HG02759 (cell line): ENCODE measurements around the gene NSDHL.

ENCODE experiments used
- ATAC-seq: cut with Tn5 transposase; IDR thresholded peaks from one replicate; pipeline ENCODE4 v1.9.1; 2021; ENCODE audit warnings: mild to moderate bottlenecking, moderate library complexity; ENCODE audit not compliant: unreplicated experiment

Gene NSDHL

DNA sequence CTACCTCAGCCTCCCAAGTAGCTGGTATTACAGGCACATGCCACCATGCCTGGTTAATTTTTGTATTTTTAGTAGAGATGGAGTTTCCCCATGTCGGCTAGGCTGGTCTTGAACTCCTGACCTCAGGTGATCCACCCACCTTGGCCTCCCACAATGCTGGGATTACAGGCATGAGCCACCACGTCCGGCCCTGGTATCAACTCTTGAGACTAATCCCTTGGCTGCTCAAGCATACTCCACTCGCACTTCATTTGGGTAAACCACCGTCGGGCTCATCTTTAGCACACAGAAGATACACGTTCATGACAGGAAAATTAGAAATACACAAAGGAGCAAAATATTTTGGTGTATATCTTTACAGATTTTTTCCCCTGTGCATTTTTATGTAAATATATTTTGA, 79.2 kb downstream of the NSDHL start:
- ATAC-seq = peak; percentile 90

DNA sequence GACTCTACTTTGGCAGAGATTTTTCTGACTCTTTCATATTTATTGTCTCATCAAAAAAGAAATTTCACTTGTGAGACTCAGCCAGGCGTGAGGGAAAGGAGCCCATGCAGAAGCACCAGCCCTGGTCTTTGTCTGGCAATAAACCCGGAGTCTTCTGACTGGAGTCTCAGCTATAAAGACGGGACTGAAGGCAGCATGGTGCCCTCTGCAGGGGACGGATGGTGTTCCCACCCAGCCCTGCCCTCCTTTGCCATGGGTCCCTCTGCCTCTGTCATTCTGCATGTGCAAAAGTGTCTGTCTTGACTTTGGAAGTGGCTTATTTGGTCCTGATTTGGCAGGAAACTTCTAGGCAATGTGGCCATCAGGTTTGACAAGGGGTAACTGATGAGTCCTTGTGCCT, 81.2 kb downstream of the NSDHL start:
- no peak for ATAC-seq

DNA sequence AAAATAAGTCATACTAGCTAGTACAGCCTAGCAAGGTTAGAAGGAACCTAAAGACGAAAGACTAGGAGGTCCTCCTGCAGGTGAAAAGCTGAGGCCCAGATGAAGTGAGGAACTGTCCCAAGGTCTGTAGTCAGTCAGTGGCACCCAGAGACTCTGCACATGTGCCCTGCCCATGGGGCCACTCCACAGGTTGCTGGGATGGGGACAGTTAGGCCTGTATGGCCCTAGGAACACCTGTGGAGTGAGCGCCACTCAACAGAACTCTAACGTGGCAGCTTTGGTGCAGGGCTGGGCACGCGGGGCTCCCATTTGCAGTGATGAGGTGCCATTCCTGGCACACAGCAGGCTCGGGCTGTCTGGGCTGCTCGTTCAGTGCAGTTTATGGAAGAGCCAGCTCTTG, 81.8 kb downstream of the NSDHL start:
- ATAC-seq = no peak

DNA sequence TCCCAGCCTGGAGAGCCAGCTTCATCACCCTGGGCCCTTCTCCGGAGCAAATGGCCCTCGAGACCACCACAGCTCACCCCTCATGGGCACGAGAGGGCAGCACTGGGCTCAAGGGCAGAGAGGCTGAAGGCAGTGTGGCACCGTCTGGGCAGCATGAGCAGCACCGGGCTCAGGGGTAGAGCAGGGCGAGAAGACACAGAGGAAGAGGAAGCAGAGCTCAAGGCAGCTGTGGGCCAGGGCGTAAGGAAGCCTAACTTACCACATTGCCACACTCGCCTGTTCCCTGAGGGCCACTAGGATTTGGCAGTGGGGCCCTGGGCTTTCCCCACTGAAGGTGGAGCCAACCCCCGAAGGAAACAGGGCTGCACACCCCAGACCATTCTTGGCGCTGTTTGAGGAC, 82.5 kb downstream of the NSDHL start:
- no peak for ATAC-seq

DNA sequence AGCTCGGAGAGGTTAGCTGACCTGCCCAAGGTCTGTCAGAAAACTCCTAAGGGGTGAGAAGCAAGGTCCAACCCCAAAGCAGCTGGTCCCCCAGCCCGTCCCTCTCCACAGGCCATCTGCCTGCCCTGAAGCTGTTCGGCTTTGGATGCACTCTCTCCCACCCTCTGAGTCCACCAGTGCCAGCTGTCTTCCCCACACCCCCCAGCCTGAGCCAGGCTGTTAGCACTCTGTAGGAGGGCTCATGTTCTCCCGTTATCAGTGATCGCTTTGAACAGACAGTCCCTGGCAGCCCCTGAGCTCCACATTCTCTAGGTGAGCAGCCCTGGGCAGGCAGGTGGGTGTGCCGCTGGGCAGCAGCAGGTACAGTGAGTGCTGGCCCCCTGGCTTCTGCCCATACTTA, 83.0 kb downstream of the NSDHL start:
- no peak for ATAC-seq

DNA sequence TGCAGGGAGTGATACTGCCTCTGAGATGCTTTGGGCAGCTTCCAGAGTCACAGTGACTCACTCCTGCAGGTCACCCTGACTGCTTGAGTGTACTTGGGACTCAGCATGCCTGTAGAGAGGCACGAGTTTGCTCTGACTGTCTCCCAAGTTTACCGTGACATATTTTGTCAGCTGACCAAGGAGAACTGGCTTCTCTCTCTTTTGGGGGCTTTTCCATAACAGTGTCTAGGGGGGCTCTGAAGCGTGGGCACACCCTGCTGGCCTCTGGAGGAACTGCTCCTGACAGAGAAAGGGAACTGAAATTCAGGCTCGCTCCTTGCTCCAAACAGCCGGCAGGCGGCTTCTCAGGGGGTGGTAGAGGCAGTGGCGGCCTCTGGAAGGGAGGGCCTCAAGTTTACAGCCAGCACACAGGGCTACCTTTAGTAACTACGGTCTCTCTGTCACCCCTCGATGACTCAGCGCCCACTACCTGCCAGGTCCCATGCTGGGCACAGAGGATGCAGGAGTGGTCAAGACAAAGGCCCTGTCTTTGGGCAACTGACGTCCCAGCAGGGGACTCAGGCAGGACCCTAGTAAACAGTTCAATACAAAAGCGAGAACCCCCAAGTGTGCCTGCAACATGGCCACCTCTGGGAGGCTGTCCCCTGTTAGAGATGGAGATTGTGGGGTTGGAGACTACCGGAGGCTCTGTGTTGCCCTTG, 84.8 kb downstream of the NSDHL start:
- ATAC-seq = peak; percentile 96

DNA sequence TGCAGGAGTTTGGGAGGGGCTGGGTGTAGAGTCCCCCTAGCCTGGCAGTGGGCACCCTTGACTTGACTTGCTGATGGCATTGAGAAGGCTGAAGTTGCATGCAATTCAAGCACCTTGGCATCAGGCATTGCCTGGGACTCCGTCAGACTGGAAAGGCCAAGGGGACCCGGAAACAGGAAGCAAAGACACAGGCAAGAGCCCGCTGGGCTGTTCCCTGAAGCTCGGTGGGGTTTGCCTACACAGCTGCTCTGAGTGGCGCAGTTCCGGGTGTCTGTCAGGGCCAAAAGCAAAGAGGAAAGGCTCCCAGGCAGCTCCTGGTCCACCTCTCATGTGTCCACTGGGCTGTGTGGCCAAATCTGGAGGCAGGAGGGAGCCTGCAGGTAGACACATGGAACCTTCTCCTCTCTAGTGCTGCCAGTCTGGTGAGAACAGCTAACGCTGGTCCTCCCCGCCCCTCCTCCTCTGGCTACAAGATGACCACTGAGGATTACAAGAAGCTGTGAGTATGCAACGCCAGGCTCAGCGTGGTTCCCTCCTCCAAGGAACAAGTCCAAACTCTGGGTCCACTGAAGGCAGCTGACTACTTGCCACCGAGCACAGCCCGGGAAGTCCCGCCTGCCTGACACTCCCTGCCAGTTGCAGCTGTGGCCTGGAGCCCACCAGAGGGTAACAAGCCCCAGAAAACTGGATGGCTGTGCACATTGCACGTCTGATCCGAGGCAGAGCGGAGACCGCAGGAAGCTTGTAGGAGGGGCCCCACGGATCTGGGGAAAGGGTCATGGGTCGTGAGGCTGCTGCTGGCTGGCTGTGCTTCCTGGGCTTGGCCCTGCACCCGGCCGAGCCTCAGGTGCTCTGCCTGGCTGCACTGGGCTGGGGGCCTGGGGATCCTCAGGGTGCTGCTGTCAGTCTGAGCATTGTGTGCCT, 87.1 kb downstream of the NSDHL start:
- no peak for ATAC-seq

DNA sequence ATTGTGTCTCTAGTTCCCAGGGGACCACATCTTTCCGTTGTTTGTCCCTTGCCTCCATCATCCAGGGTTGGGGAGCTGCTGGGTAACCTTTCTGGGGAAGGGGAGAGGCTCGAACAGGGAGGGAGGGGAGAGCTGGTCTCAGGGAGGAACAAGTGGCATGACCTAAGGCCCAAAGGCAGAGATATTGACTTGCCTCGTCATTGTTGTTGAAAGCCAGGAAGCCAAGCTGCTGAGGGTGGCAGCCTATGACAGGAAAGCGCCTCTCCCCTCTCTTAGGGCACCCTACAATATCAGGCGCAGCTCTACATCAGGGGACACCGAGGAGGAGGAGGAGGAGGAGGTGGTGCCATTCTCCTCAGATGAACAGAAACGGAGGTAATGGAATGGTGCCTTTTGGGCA, 87.8 kb downstream of the NSDHL start:
- no peak for ATAC-seq
